Heart right ventricle (tissue), 16 donors: ENCODE results near the gene IL16. TPM values are rescaled to one million over a fixed set of nuclear protein-coding genes. Genes with fewer than 3 reads are reported as not detected.

Experiments
- ATAC-seq, 8 donors: fragments of 200-7000 bp; cut with Tn5 transposase; one replicate each; pipeline ENCODE4 v1.9.1; 2020; ENCODE audit warnings: mild to moderate bottlenecking in 8 of 8, moderate library complexity in 8 of 8, moderate number of reproducible peaks in 1 of 8
- DNase-seq, 2 donors: peaks; one replicate each; pipeline ENCODE4 v3.0.0-alpha.2; 2020
- H3K27ac ChIP-seq, 10 donors: fragments of 200-600 bp; sonication (generic) in 2 of 10; one replicate each; pipeline versions ENCODE4 v1.5.0 to v1.8.0; 2020 to 2022; ENCODE audit warnings: mild to moderate bottlenecking in 3 of 10
- H3K27me3 ChIP-seq, 7 donors: fragments of 200-600 bp; one replicate each; pipeline ENCODE4 v1.8.0; 2021 to 2022; ENCODE audit warnings: mild to moderate bottlenecking in 2 of 7
- H3K36me3 ChIP-seq, 9 donors: fragments of 200-600 bp; sonication (generic) in 1 of 9; one replicate each; pipeline versions ENCODE4 v1.5.0 to v1.8.0; 2020 to 2022; ENCODE audit warnings: mild to moderate bottlenecking in 2 of 9
- H3K4me1 ChIP-seq, 9 donors: fragments of 200-600 bp; sonication (generic) in 1 of 9; one replicate each; pipeline versions ENCODE4 v1.5.0 to v1.8.0; 2020 to 2022; ENCODE audit warnings: mild to moderate bottlenecking in 4 of 9
- H3K4me3 ChIP-seq, 10 donors: fragments of 200-600 bp; sonication (generic) in 2 of 10; one replicate each; pipeline versions ENCODE4 v1.5.0 to v1.8.0; 2020 to 2022; ENCODE audit warnings: mild to moderate bottlenecking in 7 of 10, moderate library complexity in 2 of 10
- H3K9me3 ChIP-seq, 11 donors: fragments of 200-600 bp in 10 of 11; sonication (generic) in 2 of 11; one replicate each; pipeline versions ENCODE4 v1.5.0 to v1.8.0; 2013 to 2022; ENCODE audit warnings: mild to moderate bottlenecking in 2 of 11, control low read depth in 1 of 11, moderate library complexity in 1 of 11
- CTCF ChIP-seq, 9 donors: fragments of 200-600 bp; sonication (generic) in 2 of 9; IDR thresholded peaks; one replicate each; pipeline versions ENCODE4 v1.5.0 to v1.8.0; 2021 to 2022; ENCODE audit warnings: antibody characterized with exemption in 9 of 9, mild to moderate bottlenecking in 5 of 9, moderate library complexity in 1 of 9
- WGBS, 2 donors: extraction: QIAGEN DNeasy Blood & Tissue Kit; methylation state at CpG; one replicate each; pipeline ENCODE4 v1.1.7; 2013; ENCODE audit warnings: inconsistent platforms in 1 of 2; 5-methylcytosine and 5-hydroxymethylcytosine counted together
- intact Hi-C, 10 donors: fragments of 100-400 bp; cut with DNase I; formaldehyde crosslinking; loops; one replicate each; pipeline versions ENCODE4 v1.11.1 to v1.14.2; 2022
- polyA plus RNA-seq, 2 donors: library from polyadenylated mRNA; stranded (reverse); fragments of 200-250 nt; gene quantifications; one replicate each; pipeline ENCODE4 v1.2.3, GENCODE V29; 2013
- total RNA-seq, 10 donors: library from RNA; stranded (reverse); fragmentation: NEBNext Ultra II Directional in 3 of 10; extraction: Animal tissue kit (Norgen Biotek cat#: 25700) in 3 of 10; gene quantifications; one replicate each; pipeline versions ENCODE4 v1.2.1 to v1.2.4, GENCODE V29; 2021 to 2023
- donor health status: Arrhythmogenic right ventricular cardiomyopathy.
- donor health status: ischemic (EF 13 %, LVEDD 7.1; RV severe dilation, severe dysfunction).
- donor health status: healthy with polysubstance abuse.
- donor health status: DM: no; HTN: yes; CAD: no.
- donor health status: DM: no; HTN: no; CAD: no.
- donor health status: ischemic (EF 25% LVEDD 6.9; RV normal size, moderate dysfunction).
- donor health status: ischemic (EF 25% LVEDD 5.7; RV mildly dilated, moderate dysfunction).
- donor health status: healthy.
- donor health status: DM: yes; HTN: yes; CAD: no.
- donor health status: Ischemic cardiomyopathy.
- donor health status: ischemic (EF 35%, LVEDD 5.7; RV mildly dilated, moderate dysfunction).
- donor health status: nonischemic (EF 11% LVEDD 7.7; RV severe dilation, severe dysfunction).
- donor health status: DM: yes; HTN: yes; CAD: no.
- donor health status: PGD.
- donor health status: ischemic (EF 29% LVEDD 5.4; RV normal size, mild dysfunction).
- donor health status: nonischemic (EF 23%, LVEDD 6.1; RV moderate dilation, normal function).

Gene IL16
- total and polyA plus RNA-seq, 12 donors, result 3.3 to 13.1 (median 4.2) TPM

- TF ChIP-seq CTCF (IDR thresholded peaks at IDR 0.05), result no peak
- ATAC-seq (no peak), DNase-seq (no peak)
- Histone ChIP-seq H3K9me3 (no peaks in the 10 kb centered on the region), H3K36me3 (no peaks in the 10 kb centered on the region), H3K4me1 (peaks cover 0 to 22% (median 0%) of the 10 kb centered on the region in 9 donors), H3K27ac (no peak overlapping the region), H3K4me3 (no peak overlapping the region), H3K27me3 (no peaks in the 10 kb centered on the region)
- intact Hi-C loops, result no loop called here
- 86 to 93% methylated on average over 8 of the region's 8 CpGs for WGBS, 2 donors
Observed at GRCh38 chr15:81258455-81258854, 61.8 kb downstream of the IL16 start.

- Histone ChIP-seq H3K4me3 (no peak overlapping the region), H3K27ac (no peak overlapping the region), H3K27me3 (peaks cover 0 to 6% (median 0%) of the 10 kb centered on the region in 7 donors), H3K36me3 (no peaks in the 10 kb centered on the region), H3K9me3 (no peaks in the 10 kb centered on the region), H3K4me1 (peaks cover 0 to 23% (median 3%) of the 10 kb centered on the region in 9 donors)
- ATAC-seq (no peak), DNase-seq (no peak)
- no peak for TF ChIP-seq CTCF (IDR thresholded peaks at IDR 0.05)
- WGBS, 2 donors, result 70 to 76% methylated on average over 4 of the region's 4 CpGs
- intact Hi-C loops, result loop anchor here in 2 of 10 donors (5.0 to 10.0 kb wide), 2 partner anchors 283 to 805 kb away; no protein-coding TSS in a partner anchor
Observed at GRCh38 chr15:81259760-81260298, 63.1 kb downstream of the IL16 start.

- TF ChIP-seq CTCF (IDR thresholded peaks at IDR 0.05), result no peak
- intact Hi-C loops, result loop anchor here in 2 of 10 donors (5.0 to 10.0 kb wide), 2 partner anchors 284 to 806 kb away; no protein-coding TSS in a partner anchor
- WGBS, 2 donors, result 77 to 87% methylated on average over 6 of the region's 6 CpGs
Observed at GRCh38 chr15:81261172-81261811, 64.6 kb downstream of the IL16 start.

GRCh38 chr15:81263477-81263876 is 66.8 kb downstream of the IL16 start:
- H3K36me3 ChIP-seq, result peaks cover 0 to 2% (median 0%) of the 10 kb centered on the region in 9 donors
- no peak for TF ChIP-seq CTCF (IDR thresholded peaks at IDR 0.05)
- ATAC-seq (no peak), DNase-seq (no peak)
- no peak overlapping the region for H3K4me3 ChIP-seq
- no peak overlapping the region for H3K27ac ChIP-seq
- H3K4me1 ChIP-seq, result peaks cover 0 to 30% (median 14%) of the 10 kb centered on the region in 9 donors
- no peaks in the 10 kb centered on the region for H3K9me3 ChIP-seq
- 90 to 96% methylated on average over 4 of the region's 4 CpGs for WGBS, 2 donors
- peaks cover 0 to 6% (median 0%) of the 10 kb centered on the region in 7 donors for H3K27me3 ChIP-seq
- intact Hi-C loops, result loop anchor here in 2 of 10 donors (5.0 to 10.0 kb wide), 2 partner anchors 286 to 809 kb away; no protein-coding TSS in a partner anchor

More at GRCh38 chr15:81261172-81261811, 64.6 kb downstream of the IL16 start:
- no peak overlapping the region for H3K4me3 ChIP-seq
- H3K27me3 ChIP-seq, result peaks cover 0 to 6% (median 0%) of the 10 kb centered on the region in 7 donors
- H3K4me1 ChIP-seq, result peaks cover 0 to 36% (median 14%) of the 10 kb centered on the region in 9 donors
- ATAC-seq (no peak), DNase-seq (no peak)
- no peaks in the 10 kb centered on the region for H3K36me3 ChIP-seq
- no peaks in the 10 kb centered on the region for H3K9me3 ChIP-seq
- no peak overlapping the region for H3K27ac ChIP-seq
